ENCODE measurements around the gene AP2A1.
"Not testable (repeated sequence)": the region's sequence is repeated elsewhere in the genome, so short reads cannot be mapped to it uniquely, and the experiment has no call there.

Gene AP2A1

GRCh38 chr19:49766930-49767299 is at the start of gene AP2A1:
Gene AP2A1 (plus strand): TSS chr19:49767001. CDS start chr19:49767134, 133 bp downstream.
- DNase-seq = no peak

DNA sequence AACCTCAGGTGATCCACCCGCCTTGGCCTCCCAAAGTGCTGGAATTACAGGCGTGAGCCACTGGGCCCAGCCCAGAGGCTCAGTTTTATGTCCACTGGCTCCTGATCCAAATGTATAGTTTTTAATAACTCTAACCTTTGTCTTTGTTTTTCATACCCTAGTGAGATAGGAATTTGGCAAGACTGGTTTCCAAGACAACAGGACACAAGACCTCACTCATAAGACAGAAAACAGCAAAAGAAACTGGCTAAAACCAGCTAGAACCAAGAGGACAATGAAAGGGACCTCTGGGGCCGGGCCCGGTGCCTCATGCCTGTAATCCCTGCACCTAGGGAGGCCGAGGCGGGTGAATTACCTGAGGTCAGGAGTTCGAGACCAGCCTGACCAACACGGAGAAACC is 48.3 kb upstream of the AP2A1 start:
- DNase-seq = no peak

DNA sequence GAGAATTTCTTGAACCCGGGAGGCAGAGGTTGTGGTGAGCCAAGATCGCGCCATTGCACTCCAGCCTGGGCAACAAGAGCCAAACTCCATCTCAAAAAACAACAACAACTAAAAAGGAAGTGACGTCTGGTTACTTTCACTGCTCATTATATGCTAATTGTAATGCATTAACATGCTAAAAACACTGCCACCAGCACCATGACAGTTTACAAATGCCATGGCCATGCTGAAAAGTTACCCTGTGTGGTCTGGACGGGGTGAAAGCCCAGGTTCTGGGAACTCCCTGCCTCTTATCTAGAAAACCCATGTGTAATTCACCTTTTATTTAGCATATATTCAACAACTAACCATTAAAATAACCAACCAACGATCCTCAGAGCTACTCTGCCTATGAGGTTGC is 47.8 kb upstream of the AP2A1 start:
- DNase-seq = no peak

DNA sequence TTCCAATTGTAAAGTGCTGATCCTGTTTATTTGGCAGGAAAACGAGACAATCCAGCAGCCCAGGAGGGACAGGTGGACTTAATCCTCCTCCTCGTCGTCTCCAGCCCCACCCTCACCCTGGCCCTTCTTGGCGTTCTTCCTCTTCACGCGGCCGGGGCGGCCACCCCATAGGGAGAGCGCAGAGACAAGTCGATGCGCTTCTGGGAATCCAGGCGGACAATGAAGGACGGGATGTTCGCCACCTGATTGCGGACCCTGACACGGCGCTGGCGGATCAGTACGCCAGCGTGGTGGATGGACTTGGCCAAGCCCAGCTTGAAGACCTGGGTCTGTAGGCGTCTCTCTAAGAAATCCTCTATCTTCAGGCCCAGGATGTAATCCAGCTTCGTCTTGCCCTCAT is 47.4 kb upstream of the AP2A1 start:
- DNase-seq = not testable (repeated sequence)

DNA sequence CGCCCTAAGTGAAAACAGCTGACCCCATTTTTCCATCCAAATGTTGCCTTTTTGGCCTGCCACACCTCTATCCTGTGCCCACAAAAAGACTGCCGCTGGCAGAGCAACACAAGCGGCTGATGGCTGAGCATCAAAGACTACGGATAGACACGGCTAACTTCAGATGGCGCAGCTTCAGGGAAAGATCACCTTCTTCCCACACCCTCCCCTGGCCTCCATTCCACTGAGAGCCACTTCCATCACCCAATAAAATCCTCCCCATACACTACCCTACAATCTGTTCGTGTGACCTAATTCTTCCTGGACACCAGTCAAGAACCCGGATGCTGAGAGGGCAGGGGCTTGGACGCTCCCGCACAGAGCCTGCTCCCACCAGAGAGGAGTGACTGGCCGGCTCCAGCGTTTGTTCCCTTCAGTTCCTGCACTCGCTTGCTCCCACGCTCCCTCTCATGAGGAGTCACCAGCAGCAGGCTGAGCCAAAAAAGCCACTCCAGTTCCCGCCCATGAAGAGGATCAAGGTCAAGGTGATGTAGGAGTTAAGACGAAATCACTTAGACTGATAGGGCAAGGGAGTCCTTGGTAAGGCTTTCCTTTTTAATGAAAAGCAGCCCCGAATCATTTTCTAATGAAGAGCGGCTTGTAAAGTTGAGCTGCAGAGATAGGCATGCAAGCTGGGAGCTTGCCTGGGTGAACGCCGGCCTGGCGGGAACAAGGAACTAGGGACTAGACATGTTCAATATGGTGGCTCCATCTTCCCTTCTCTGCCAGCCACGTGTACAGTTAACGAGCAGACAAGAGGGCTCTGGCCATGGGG is 39.4 kb upstream of the AP2A1 start:
- no peak for DNase-seq

GRCh38 chr19:49730166-49730565 is 36.6 kb upstream of the AP2A1 start:
- no peak for DNase-seq

GRCh38 chr19:49738268-49738667 is 28.5 kb upstream of the AP2A1 start:
- no peak for DNase-seq

- DNase-seq = no peak
These were observed 27.7 kb upstream of the AP2A1 start for GRCh38 chr19:49739098-49739497.

DNA sequence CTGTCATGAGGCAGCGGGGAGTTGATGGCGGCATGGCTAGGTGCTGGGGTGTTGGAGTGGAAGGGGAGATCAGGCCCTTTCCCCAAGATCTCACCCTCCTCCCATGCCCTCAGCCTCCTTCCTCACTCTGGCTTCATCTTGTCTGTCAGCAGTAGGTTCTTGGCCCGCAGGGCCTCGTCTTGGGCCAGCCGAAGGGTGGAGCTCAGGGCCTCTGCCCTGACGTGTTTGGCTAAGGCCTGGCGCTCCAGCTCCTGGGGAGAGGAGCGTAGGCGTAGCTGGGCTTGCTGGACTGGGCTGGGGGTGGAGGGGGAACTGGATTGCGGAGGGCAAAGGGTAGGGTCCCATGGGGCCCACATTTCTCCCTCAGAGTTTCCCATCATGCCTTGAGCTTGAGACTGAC is 26.9 kb upstream of the AP2A1 start:
- no peak for DNase-seq

DNA sequence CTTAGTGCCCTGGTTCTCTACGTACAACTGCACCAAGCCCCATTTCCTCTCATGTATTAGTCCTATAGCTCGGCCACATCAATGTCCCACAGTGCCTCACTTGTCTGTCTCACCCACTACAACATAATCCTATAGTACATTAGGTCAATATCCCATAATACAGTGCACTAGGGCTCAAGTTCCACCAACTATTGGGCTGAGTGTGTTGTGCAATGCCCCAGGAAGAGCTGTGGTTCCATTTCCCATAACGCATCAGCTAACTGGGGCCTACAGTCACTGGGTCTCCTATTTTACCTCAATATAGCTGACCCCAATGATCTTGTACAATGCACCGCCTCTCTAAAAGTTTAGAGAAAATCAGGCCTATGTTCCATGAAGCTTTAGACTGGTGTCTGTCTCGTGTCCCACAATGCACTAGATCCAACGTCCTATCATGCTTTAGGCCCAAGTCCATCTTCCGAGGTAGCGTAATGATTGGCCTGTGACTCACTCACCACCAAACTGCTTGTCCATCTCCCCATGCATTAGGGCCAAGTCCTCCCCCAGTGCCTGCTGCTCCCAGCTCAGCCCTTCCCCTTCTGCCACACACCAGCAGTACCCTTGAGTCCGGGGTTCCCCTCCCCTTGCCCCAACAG is 25.5 kb upstream of the AP2A1 start:
- no peak for DNase-seq

- DNase-seq = no peak
These were observed 21.8 kb upstream of the AP2A1 start for GRCh38 chr19:49744946-49745381.

- peak; percentile 56 to 65 for DNase-seq
These were observed 20.4 kb upstream of the AP2A1 start for GRCh38 chr19:49746206-49746958.

DNA sequence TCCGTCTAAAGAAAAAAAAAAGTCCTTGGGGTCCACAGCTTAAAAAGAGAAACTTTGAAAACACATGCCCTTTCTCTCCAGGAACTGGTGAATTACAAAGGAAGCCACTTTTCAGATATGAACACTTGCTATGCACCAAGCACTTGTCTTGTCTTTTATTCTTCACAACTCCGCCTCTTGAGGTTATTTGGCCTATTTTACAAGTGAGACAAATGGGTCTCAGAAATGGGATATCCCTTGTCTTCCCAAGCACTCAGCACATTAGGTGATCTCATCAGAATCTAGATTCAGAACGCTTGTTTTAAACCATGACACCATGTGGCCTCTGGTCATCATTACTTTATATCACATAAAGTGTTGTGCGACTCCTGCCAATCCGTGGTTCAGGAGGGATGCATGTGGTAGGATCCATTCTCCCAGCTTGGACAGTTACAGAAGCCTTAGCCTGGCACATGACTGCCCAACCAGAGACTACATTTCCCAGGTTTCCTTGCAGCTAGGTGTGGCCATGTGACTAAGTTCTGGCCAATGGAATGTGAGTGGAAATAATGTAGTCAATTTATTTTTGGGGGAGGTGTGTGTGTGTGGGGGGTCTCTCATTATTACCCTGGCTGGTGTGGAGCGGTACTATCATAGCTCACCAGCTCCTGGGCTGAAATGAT is 17.6 kb upstream of the AP2A1 start:
- DNase-seq = no peak

GRCh38 chr19:49749771-49750170 is 17.0 kb upstream of the AP2A1 start:
- no peak for DNase-seq

DNA sequence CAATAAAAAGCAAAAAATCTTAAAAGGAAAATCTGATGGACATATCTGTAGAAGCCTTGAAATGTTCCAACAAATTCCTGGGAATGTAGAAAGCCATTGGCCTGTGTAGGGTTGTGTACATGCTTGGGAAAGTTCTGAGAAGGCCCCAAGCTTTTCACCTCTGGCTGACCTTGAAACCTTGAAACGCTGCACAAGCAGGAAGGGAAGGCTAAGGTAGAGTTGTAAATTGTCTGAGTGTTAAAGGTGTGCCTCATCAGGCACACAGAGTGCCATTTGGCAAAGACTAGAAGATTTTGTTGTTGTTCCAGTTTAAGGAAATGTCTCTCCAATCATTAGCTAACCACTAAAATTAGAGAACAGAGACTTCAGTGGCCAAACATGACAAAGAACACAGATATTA is 14.1 kb upstream of the AP2A1 start:
- no peak for DNase-seq

DNA sequence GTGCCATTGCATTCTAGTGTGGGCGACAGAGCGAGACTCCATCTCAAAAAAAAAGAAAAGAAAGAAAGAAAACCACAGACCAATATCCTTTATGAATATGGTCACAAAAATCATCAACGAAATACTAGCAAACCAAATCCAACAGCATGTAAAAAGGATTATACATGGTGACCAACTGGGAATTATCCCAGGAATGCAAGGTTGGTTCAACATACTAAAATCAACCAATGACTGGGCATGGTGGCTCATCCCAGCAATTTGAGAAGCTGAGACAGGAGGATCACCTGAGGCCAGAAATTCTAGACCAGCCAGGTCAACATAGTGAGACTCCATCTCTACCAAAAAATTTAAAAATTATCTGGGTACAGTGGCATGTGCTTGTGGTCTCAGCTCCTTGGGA is 10.8 kb upstream of the AP2A1 start:
- DNase-seq = no peak

DNA sequence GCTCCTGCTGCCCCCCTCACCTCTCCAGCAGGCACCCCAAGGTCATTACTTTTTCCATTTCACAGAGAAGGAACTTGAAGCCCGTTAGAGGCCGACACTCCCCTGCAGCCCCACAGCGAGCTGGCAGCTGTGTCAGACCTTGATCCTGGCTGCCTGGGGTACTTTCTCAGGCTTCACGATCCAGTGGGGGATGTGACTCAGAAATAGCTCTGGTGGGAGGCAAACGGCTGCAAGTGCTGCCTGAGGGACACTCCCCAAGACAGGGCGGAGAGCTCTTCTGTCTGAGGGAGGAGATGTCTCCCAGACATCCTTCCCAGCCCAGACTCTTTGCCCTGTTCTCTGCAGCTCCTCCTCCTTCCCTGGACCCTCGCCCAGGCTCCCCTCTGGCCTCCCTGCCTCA is 8.5 kb upstream of the AP2A1 start:
- DNase-seq = no peak

DNA sequence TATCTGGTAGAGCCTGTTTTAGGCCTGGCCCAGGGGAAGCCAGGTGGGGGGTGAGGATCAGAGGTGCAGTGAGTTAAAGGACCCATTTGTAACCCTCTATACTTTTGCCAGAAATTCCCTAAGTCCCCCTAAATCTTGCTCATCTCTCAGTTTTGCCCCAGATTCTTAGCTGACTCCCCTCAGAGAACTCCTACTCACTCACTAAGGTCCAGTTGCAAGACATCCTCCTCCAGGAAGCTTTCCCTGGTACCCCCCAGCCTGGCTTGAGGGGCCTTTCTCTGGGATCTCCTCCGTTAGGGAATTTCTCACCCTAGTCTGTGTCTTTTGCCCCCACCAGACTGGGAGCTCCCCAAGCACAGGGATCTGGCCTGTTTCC is 5.6 kb upstream of the AP2A1 start:
- no peak for DNase-seq

- DNase-seq = no peak
These were observed 5.0 kb upstream of the AP2A1 start for GRCh38 chr19:49761625-49762311.

DNA sequence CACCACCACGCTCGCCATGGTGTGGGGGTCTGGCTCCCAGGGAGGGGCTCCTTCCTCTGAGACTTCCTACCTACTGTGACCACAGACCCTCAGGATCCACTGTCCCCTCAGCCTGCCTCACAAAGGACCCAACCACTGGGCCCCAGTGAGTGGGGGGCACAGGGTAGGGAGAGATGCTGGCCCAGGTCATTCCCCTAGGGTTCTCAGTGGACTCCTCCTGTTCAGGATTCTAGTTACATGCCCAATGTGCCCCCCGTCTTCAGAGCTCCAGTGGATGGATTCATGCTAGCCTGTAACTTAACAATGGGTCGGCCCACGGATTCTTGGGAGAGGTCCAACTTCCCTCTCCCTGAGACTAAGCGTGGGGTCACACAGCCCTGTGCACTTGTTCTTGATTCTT is 3.6 kb upstream of the AP2A1 start, which contains the start of gene TSKS:
Gene TSKS (minus strand): TSS at position 77 of the 400 bp plus-strand sequence. CDS start 59 bp downstream, at position 18.
- DNase-seq = no peak

DNA sequence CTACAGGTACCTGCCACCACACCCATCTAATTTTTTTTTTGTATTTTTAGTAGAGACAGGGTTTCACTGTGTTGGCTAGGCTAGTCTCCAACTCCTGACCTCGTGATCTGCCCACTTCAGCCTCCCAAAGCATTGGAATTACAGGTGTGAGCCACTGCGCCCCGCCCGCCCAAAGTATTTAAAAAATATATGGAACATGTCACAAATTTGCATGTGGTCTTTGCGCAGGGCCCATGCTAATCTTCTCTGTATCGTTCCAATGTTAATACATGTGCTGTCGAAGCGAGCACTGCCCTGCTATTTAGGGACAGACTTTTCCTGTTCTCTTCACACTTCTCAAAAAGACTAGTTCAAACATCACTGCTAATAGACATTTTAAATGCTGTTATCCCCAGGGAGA is 2.5 kb upstream of the AP2A1 start:
- no peak for DNase-seq
